ENCODE data around the gene NT5M. TPM values are rescaled to one million over a fixed set of nuclear protein-coding genes. Genes with fewer than 3 reads are reported as not detected.

NT5M gene
- total and polyA plus RNA-seq, 4 donors, result 1.2 to 2.2 (median 1.6) TPM; not detected in 1

- DNase-seq (peak in 1 of 2 donors; percentile 74), ATAC-seq (ENCODE audit: low FRiP score) (no peak)
- Histone ChIP-seq H3K4me3 (ENCODE audit: low read length in 2 of 2) (no peak overlapping the region), H3K27me3 (ENCODE audit: control insufficient read depth in 1 of 2, insufficient read depth in 2 of 2, low read length in 1 of 2) (no peaks in the 10 kb centered on the region), H3K27ac (ENCODE audit: low read depth in 1 of 2, low read length in 2 of 2) (no peak overlapping the region), H3K9me3 (ENCODE audit: control insufficient read depth, low read length) (no peaks in the 10 kb centered on the region), H3K36me3 (ENCODE audit: control insufficient read depth in 1 of 2, insufficient read depth in 2 of 2, low read length in 1 of 2) (no peaks in the 10 kb centered on the region), H3K4me1 (ENCODE audit: control insufficient read depth in 1 of 2, insufficient read depth in 2 of 2, low read length in 2 of 2) (no peaks in the 10 kb centered on the region)
- intact Hi-C loops (cut with DNase I), result loop anchor here (2.0 kb wide), 2 partner anchors 287 to 289 kb away; no protein-coding TSS in a partner anchor
- WGBS, 2 donors, result 91 to 92% methylated on average over 15 of the region's 15 CpGs
These were observed 50.7 kb downstream of the NT5M start for GRCh38 chr17:17353625-17354484.

- DNase-seq, result peak; percentile 72 to 89
- intact Hi-C loops (cut with DNase I), result loop anchor here (2.0 to 5.0 kb wide), 4 partner anchors 143 to 288 kb away; partner anchors contain the start of gene RASD1 (in 1 of the 2)
- 33 to 35% methylated on average over 14 of the region's 14 CpGs for WGBS, 2 donors
- Histone ChIP-seq H3K27ac (ENCODE audit: low read depth in 1 of 2, low read length in 2 of 2) (no peak overlapping the region), H3K27me3 (ENCODE audit: control insufficient read depth in 1 of 2, insufficient read depth in 2 of 2, low read length in 1 of 2) (no peaks in the 10 kb centered on the region), H3K4me1 (ENCODE audit: control insufficient read depth in 1 of 2, insufficient read depth in 2 of 2, low read length in 2 of 2) (no peaks in the 10 kb centered on the region), H3K4me3 (ENCODE audit: low read length in 2 of 2) (no peak overlapping the region), H3K9me3 (ENCODE audit: control insufficient read depth, low read length) (no peaks in the 10 kb centered on the region), H3K36me3 (ENCODE audit: control insufficient read depth in 1 of 2, insufficient read depth in 2 of 2, low read length in 1 of 2) (no peaks in the 10 kb centered on the region)
- peak; percentile 84 for ATAC-seq (ENCODE audit: low FRiP score)
These were observed 51.6 kb downstream of the NT5M start for GRCh38 chr17:17354560-17355349.

GRCh38 chr17:17355426-17355825 is 52.3 kb downstream of the NT5M start:
- ATAC-seq (ENCODE audit: low FRiP score), result no peak
- WGBS, 2 donors, result 67% methylated on average over 12 of the region's 12 CpGs
- peak in 1 of 2 donors; percentile 70 for DNase-seq
- Histone ChIP-seq H3K9me3 (ENCODE audit: control insufficient read depth, low read length) (no peaks in the 10 kb centered on the region), H3K27me3 (ENCODE audit: control insufficient read depth in 1 of 2, insufficient read depth in 2 of 2, low read length in 1 of 2) (no peaks in the 10 kb centered on the region), H3K36me3 (ENCODE audit: control insufficient read depth in 1 of 2, insufficient read depth in 2 of 2, low read length in 1 of 2) (no peaks in the 10 kb centered on the region), H3K27ac (ENCODE audit: low read depth in 1 of 2, low read length in 2 of 2) (no peak overlapping the region), H3K4me3 (ENCODE audit: low read length in 2 of 2) (no peak overlapping the region), H3K4me1 (ENCODE audit: control insufficient read depth in 1 of 2, insufficient read depth in 2 of 2, low read length in 2 of 2) (no peaks in the 10 kb centered on the region)
- intact Hi-C loops (cut with DNase I), result loop anchor here (2.0 to 5.0 kb wide), 4 partner anchors 142 to 287 kb away; partner anchors contain the start of gene RASD1 (in 1 of the 2)

GRCh38 chr17:17356149-17356930 is 53.2 kb downstream of the NT5M start:
- no peaks in the 10 kb centered on the region for H3K4me1 ChIP-seq (ENCODE audit: control insufficient read depth in 1 of 2, insufficient read depth in 2 of 2, low read length in 2 of 2)
- ATAC-seq (ENCODE audit: low FRiP score), result peak; percentile 86
- H3K9me3 ChIP-seq (ENCODE audit: control insufficient read depth, low read length), result no peaks in the 10 kb centered on the region
- WGBS, 2 donors, result 63 to 66% methylated on average over 10 of the region's 10 CpGs
- H3K27me3 ChIP-seq (ENCODE audit: control insufficient read depth in 1 of 2, insufficient read depth in 2 of 2, low read length in 1 of 2), result no peaks in the 10 kb centered on the region
- H3K4me3 ChIP-seq (ENCODE audit: low read length in 2 of 2), result no peak overlapping the region
- H3K36me3 ChIP-seq (ENCODE audit: control insufficient read depth in 1 of 2, insufficient read depth in 2 of 2, low read length in 1 of 2), result no peaks in the 10 kb centered on the region
- intact Hi-C loops (cut with DNase I), result loop anchor here (2.0 to 5.0 kb wide), 3 partner anchors 141 to 214 kb away; partner anchors contain the start of gene RASD1 (in 1 of the 2)
- DNase-seq, result peak; percentile 79 to 84
- H3K27ac ChIP-seq (ENCODE audit: low read depth in 1 of 2, low read length in 2 of 2), result no peak overlapping the region

GRCh38 chr17:17356931-17357270 is 53.7 kb downstream of the NT5M start:
- H3K27me3 ChIP-seq (ENCODE audit: control insufficient read depth in 1 of 2, insufficient read depth in 2 of 2, low read length in 1 of 2), result no peaks in the 10 kb centered on the region
- H3K9me3 ChIP-seq (ENCODE audit: control insufficient read depth, low read length), result no peaks in the 10 kb centered on the region
- DNase-seq, result no peak
- H3K27ac ChIP-seq (ENCODE audit: low read depth in 1 of 2, low read length in 2 of 2), result no peak overlapping the region
- H3K36me3 ChIP-seq (ENCODE audit: control insufficient read depth in 1 of 2, insufficient read depth in 2 of 2, low read length in 1 of 2), result no peaks in the 10 kb centered on the region
- 93 to 94% methylated on average over 10 of the region's 10 CpGs for WGBS, 2 donors
- H3K4me3 ChIP-seq (ENCODE audit: low read length in 2 of 2), result no peak overlapping the region
- intact Hi-C loops (cut with DNase I), result loop anchor here (2.0 to 5.0 kb wide), 3 partner anchors 140 to 214 kb away; partner anchors contain the start of gene RASD1 (in 1 of the 2)
- no peak for ATAC-seq (ENCODE audit: low FRiP score)
- H3K4me1 ChIP-seq (ENCODE audit: control insufficient read depth in 1 of 2, insufficient read depth in 2 of 2, low read length in 2 of 2), result no peaks in the 10 kb centered on the region

- peak in 1 of 2 donors; percentile 20 for DNase-seq
These were observed 55.0 kb downstream of the NT5M start for GRCh38 chr17:17358060-17358751.

GRCh38 chr17:17358866-17359265 is 55.7 kb downstream of the NT5M start:
- Histone ChIP-seq H3K36me3 (ENCODE audit: control insufficient read depth in 1 of 2, insufficient read depth in 2 of 2, low read length in 1 of 2) (no peaks in the 10 kb centered on the region), H3K27ac (ENCODE audit: low read depth in 1 of 2, low read length in 2 of 2) (no peak overlapping the region), H3K9me3 (ENCODE audit: control insufficient read depth, low read length) (no peaks in the 10 kb centered on the region), H3K4me3 (ENCODE audit: low read length in 2 of 2) (no peak overlapping the region), H3K27me3 (ENCODE audit: control insufficient read depth in 1 of 2, insufficient read depth in 2 of 2, low read length in 1 of 2) (no peaks in the 10 kb centered on the region), H3K4me1 (ENCODE audit: control insufficient read depth in 1 of 2, insufficient read depth in 2 of 2, low read length in 2 of 2) (no peaks in the 10 kb centered on the region)
- ATAC-seq (ENCODE audit: low FRiP score) (no peak), DNase-seq (no peak)
- WGBS, 2 donors, result 5 to 7% methylated on average over 2 of the region's 2 CpGs
- intact Hi-C loops (cut with DNase I), result loop anchor here (5.0 kb wide), 2 partner anchors 138 to 208 kb away; partner anchors contain the start of gene RASD1 (in 1 of the 2)

More at GRCh38 chr17:17358060-17358751, 55.0 kb downstream of the NT5M start:
- no peak for ATAC-seq (ENCODE audit: low FRiP score)
- intact Hi-C loops (cut with DNase I), result loop anchor here (5.0 kb wide), 2 partner anchors 139 to 209 kb away; partner anchors contain the start of gene RASD1 (in 1 of the 2)
- no peak overlapping the region for H3K4me3 ChIP-seq (ENCODE audit: low read length in 2 of 2)
- H3K4me1 ChIP-seq (ENCODE audit: control insufficient read depth in 1 of 2, insufficient read depth in 2 of 2, low read length in 2 of 2), result no peaks in the 10 kb centered on the region
- no peaks in the 10 kb centered on the region for H3K9me3 ChIP-seq (ENCODE audit: control insufficient read depth, low read length)
- WGBS, 2 donors, result 69 to 76% methylated on average over 3 of the region's 3 CpGs
- no peak overlapping the region for H3K27ac ChIP-seq (ENCODE audit: low read depth in 1 of 2, low read length in 2 of 2)
- H3K36me3 ChIP-seq (ENCODE audit: control insufficient read depth in 1 of 2, insufficient read depth in 2 of 2, low read length in 1 of 2), result no peaks in the 10 kb centered on the region
- no peaks in the 10 kb centered on the region for H3K27me3 ChIP-seq (ENCODE audit: control insufficient read depth in 1 of 2, insufficient read depth in 2 of 2, low read length in 1 of 2)

Data from aorta (tissue), 5 donors.